Upper lobe of left lung (tissue), 4 donors: Measurements from ENCODE around the gene KCNMB1.
A peak's percentile ranks its signal among the peaks of the same experiment; 100 is the strongest.

Source experiments
- EP300 ChIP-seq, 4 donors: sonication (generic); formaldehyde crosslinking; IDR thresholded peaks; one replicate each; pipeline ENCODE4 v1.5.1; 2017; ENCODE audit warnings: antibody characterized with exemption in 4 of 4, control low read depth in 2 of 4
- POLR2A ChIP-seq, 4 donors: fragments of 450-650 bp; IDR thresholded peaks; one replicate each; pipeline ENCODE4 v1.5.1; 2016 to 2017; ENCODE audit warnings: antibody characterized with exemption in 4 of 4, mild to moderate bottlenecking in 2 of 4
- TF ChIP-seq, protein P1 (sequence below), 6 experiments: fragments of 450-650 bp in 4 of 6; fragments of 200-600 bp in 2 of 6; sonication (generic) in 2 of 6; IDR thresholded peaks; one replicate each; pipeline ENCODE4 v1.5.1; 2016 to 2019; ENCODE audit warnings: antibody characterized with exemption in 6 of 6

DNA sequence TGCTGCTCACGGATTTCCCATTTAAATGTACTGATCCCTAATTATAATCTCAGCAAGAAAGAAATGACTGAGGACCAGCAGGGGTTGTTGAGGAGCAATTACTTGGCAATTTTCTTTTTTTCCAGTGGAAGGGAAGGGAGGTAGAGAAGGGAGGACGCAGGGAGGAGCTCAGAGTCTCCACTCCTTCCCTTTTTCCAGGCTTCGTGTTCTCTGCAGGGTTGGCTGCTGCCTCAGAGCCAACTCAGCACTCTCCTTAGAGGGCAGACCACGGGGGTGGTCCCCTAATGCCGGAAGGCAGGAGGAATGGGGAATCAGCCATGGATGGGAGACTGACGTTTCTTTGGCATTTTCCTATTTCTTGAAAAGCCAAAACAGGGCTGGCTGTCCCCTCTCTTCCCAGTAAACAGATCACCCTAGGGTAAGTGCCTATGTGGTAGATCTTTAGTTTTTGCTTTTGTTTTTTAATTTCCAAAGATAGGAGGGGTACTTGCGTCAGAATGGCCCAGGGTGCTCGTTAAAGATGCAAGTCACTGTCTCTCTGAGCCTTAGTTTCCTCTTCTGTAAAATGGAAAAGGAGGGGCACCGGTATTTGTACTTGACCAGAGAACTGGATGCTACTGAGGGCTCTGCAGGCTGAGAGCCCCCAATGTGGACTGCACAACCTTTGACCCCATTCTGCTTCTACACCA is 52.0 kb downstream of the KCNMB1 start:
- TF ChIP-seq, protein P1, sequence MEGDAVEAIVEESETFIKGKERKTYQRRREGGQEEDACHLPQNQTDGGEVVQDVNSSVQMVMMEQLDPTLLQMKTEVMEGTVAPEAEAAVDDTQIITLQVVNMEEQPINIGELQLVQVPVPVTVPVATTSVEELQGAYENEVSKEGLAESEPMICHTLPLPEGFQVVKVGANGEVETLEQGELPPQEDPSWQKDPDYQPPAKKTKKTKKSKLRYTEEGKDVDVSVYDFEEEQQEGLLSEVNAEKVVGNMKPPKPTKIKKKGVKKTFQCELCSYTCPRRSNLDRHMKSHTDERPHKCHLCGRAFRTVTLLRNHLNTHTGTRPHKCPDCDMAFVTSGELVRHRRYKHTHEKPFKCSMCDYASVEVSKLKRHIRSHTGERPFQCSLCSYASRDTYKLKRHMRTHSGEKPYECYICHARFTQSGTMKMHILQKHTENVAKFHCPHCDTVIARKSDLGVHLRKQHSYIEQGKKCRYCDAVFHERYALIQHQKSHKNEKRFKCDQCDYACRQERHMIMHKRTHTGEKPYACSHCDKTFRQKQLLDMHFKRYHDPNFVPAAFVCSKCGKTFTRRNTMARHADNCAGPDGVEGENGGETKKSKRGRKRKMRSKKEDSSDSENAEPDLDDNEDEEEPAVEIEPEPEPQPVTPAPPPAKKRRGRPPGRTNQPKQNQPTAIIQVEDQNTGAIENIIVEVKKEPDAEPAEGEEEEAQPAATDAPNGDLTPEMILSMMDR (IDR thresholded peaks at IDR 0.05), result no peak
- TF ChIP-seq POLR2A (IDR thresholded peaks at IDR 0.05), result peak in 1 of 4 donors; percentile 15
- no peak for TF ChIP-seq EP300 (IDR thresholded peaks at IDR 0.05)
